SU-DHL-6 (cell line): ENCODE results near the gene MCM10.

Experiments
- H2AFZ ChIP-seq: fragments of 200-600 bp; sonication (generic); 2 replicates; pipeline ENCODE4 v1.6.1; 2014; ENCODE audit warnings: low read depth, mild to moderate bottlenecking, moderate library complexity, mixed read lengths, antibody characterized with exemption, low read length; ENCODE audit not compliant: severe bottlenecking
- H3F3A ChIP-seq: fragments of 200-600 bp; shearing (Covaris generic); 2 replicates; pipeline ENCODE4 v1.6.0; 2016; ENCODE audit warnings: antibody characterized with exemption, mild to moderate bottlenecking; ENCODE audit not compliant: insufficient read depth
- H3K27ac ChIP-seq: fragments of 200-600 bp; sonication (generic); 2 replicates; pipeline ENCODE4 v1.5.1; 2016; ENCODE audit warnings: low read depth, mild to moderate bottlenecking, low read length, moderate library complexity, mixed read lengths
- H3K27me3 ChIP-seq: fragments of 200-600 bp; sonication (generic), shearing (Covaris generic); 2 replicates; pipeline ENCODE4 v1.6.0; 2014; ENCODE audit warnings: mild to moderate bottlenecking, low read length
- H3K36me3 ChIP-seq: fragments of 200-600 bp; sonication (generic); 2 replicates; pipeline ENCODE4 v1.6.1; 2014; ENCODE audit warnings: mild to moderate bottlenecking, low read length, mixed read lengths
- H3K4me2 ChIP-seq: fragments of 300-600, 200-600 bp; shearing (Covaris generic), sonication (generic); 2 replicates; pipeline ENCODE4 v1.6.0; 2014; ENCODE audit warnings: low read length, low read depth, mild to moderate bottlenecking; ENCODE audit not compliant: poor library complexity, severe bottlenecking
- H3K4me3 ChIP-seq: fragments of 200-600 bp; sonication (generic); 2 replicates; pipeline ENCODE4 v1.5.1; 2014; ENCODE audit warnings: antibody characterized with exemption, low read length, mild to moderate bottlenecking, mixed read lengths; ENCODE audit not compliant: insufficient read depth, poor library complexity, severe bottlenecking
- H3K79me2 ChIP-seq: fragments of 200-600 bp; sonication (generic); 2 replicates; pipeline ENCODE4 v1.6.1; 2014; ENCODE audit warnings: mild to moderate bottlenecking, low read length, moderate library complexity; ENCODE audit not compliant: insufficient read depth
- H3K9ac ChIP-seq: fragments of 200-600 bp; sonication (generic); 2 replicates; pipeline ENCODE4 v1.7.0; 2014; ENCODE audit warnings: mild to moderate bottlenecking, low read length
- H3K9me2 ChIP-seq: fragments of 200-600 bp; sonication (generic); replicated peaks from 2 replicates; pipeline ENCODE4 v1.6.1; 2014; ENCODE audit warnings: low read length; ENCODE audit not compliant: insufficient read depth
- H3K9me3 ChIP-seq: fragments of 200-600 bp; sonication (generic); 2 replicates; pipeline ENCODE4 v1.6.1; 2014; ENCODE audit warnings: low read length, mixed read lengths; ENCODE audit not compliant: insufficient read depth
- H4K20me1 ChIP-seq: fragments of 200-600 bp; sonication (generic); 2 replicates; pipeline ENCODE4 v1.6.1; 2014; ENCODE audit warnings: low read depth, mild to moderate bottlenecking, antibody characterized with exemption, low read length, moderate library complexity, mixed read lengths
- CTCF ChIP-seq: fragments of 200-600 bp; sonication (generic); IDR thresholded peaks from one replicate; pipeline ENCODE4 v1.5.1; 2017; ENCODE audit warnings: antibody characterized with exemption, mild to moderate bottlenecking, low read length, moderate library complexity; ENCODE audit not compliant: insufficient read depth, poor library complexity, severe bottlenecking
- EZH2phosphoT487 ChIP-seq: fragments of 200-600 bp; sonication (generic), shearing (Covaris generic); conservative IDR thresholded peaks from 2 replicates; pipeline ENCODE4 v1.6.1; 2018; ENCODE audit warnings: mild to moderate bottlenecking, antibody characterized with exemption, low read length, moderate library complexity, mixed read lengths

MCM10 gene

GRCh38 chr10:13201132-13201531, 39.8 kb downstream of the MCM10 start:
- H3K36me3 ChIP-seq, result peaks cover 20% of the 10 kb centered on the region; the same call in 1 of the 2 replicates
- no peak overlapping the region for H3K4me3 ChIP-seq
- no peaks in the 10 kb centered on the region for H3K79me2 ChIP-seq
- H3F3A ChIP-seq, result no peaks in the 10 kb centered on the region
- H4K20me1 ChIP-seq, result no peaks in the 10 kb centered on the region
- H3K9me2 ChIP-seq, result no peaks in the 10 kb centered on the region
- no peaks in the 10 kb centered on the region for H3K27me3 ChIP-seq
- H2AFZ ChIP-seq, result no peak overlapping the region
- H3K4me2 ChIP-seq, result no peak overlapping the region
- H3K9ac ChIP-seq, result no peak overlapping the region
- no peak overlapping the region for H3K27ac ChIP-seq
- no peaks in the 10 kb centered on the region for H3K9me3 ChIP-seq
- TF ChIP-seq EZH2phosphoT487 (no peak), CTCF (no peak)

DNA sequence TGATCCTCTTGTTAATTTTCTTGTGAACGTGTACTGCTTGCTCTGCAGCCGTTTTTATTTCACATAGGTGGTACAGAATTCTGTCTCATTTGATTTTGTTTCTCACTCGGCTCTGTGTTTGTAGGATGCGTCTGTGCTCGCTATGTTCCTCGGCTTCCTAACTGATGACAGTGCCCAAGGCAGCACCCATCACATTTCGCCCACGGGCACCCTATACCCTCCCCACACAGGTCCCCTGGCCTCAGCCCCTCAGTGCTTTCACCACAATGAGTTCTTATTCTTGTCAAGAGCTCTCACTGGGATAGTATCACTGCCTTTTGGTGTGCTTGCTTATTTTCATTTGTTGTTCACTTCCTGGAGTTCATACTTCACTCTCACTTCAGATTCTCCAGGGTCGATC, 44.7 kb downstream of the MCM10 start:
- Histone ChIP-seq H4K20me1 (no peaks in the 10 kb centered on the region), H3K27ac (no peak overlapping the region), H3K4me3 (no peak overlapping the region), H3K79me2 (no peaks in the 10 kb centered on the region), H3K9ac (no peak overlapping the region), H3K27me3 (no peaks in the 10 kb centered on the region), H3K36me3 (peaks cover 5% of the 10 kb centered on the region; the same call in 1 of the 2 replicates), H3K4me2 (no peak overlapping the region), H3K9me2 (no peaks in the 10 kb centered on the region), H3F3A (peaks cover 5% of the 10 kb centered on the region; the same call in 1 of the 2 replicates), H3K9me3 (no peaks in the 10 kb centered on the region), H2AFZ (no peak overlapping the region)
- no peak for TF ChIP-seq CTCF
- no peak for TF ChIP-seq EZH2phosphoT487

DNA sequence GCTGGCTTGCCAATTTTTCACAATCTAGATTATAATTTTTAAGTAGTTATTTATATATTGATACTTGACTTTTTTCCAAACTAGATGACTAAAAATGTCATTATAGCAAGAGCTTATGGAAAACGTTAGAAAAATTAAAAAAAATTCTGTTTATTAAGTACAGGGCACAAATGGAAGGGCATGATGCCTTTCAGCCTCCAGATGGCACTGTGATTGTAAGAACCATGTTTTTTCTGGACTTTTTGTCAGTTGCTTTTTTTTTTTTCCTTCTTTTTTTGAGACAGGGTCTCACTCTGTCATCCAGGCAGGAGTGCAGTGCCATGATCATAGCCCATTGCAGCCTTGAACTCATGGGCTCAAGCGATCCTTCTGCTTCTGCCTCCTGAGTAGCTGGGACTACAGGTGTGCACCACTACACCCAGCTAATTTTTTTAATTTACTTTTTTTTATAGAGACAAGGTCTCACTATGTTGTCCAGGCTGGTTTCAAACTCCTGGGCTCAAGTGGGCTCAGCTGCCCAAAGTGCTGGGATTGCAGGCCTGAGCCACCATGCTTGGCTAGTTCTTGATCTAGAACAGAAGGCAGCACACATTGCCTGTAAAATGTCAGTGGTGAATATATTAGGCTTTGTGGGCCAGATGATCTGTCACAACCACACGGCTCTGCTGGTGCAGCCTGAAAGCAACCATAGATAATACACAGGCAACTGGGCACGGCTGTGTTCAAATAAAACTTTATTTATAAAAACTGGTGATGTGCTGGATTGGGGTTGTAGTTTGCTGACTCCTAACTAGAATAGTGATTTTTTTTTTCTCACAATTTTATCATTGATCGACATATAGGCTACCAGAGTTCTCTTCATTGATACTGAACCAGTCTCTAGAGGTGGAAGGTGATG, 45.4 kb downstream of the MCM10 start:
- no peak overlapping the region for H3K4me3 ChIP-seq
- H3K36me3 ChIP-seq, result peaks cover 5% of the 10 kb centered on the region; the same call in 1 of the 2 replicates
- TF ChIP-seq EZH2phosphoT487 (no peak), CTCF (peak; percentile 31)

More for the DNA sequence above, 45.4 kb downstream of the MCM10 start:
- Histone ChIP-seq H3K27me3 (no peaks in the 10 kb centered on the region), H3K79me2 (no peaks in the 10 kb centered on the region), H3K9me2 (no peaks in the 10 kb centered on the region), H2AFZ (no peak overlapping the region), H3K9me3 (no peaks in the 10 kb centered on the region), H3K9ac (no peak overlapping the region), H3K27ac (no peak overlapping the region), H4K20me1 (no peaks in the 10 kb centered on the region), H3K4me2 (no peak overlapping the region), H3F3A (peaks cover 5% of the 10 kb centered on the region; the same call in 1 of the 2 replicates)
